PFSK-1 (cell line): ENCODE results near the gene KCNJ8.

Experiments used
- FOXP2 ChIP-seq: optimal IDR thresholded peaks from 2 replicates; pipeline ENCODE3; 2011; ENCODE audit warnings: borderline replicate concordance, control low read depth, inconsistent platforms; ENCODE audit not compliant: insufficient read depth; ENCODE audit errors: extremely low read length, extremely low read depth
- POLR2AphosphoS5 ChIP-seq: IDR thresholded peaks from 2 replicates; pipeline ENCODE4 v1.6.1; 2012; ENCODE audit warnings: low read depth, mild to moderate bottlenecking, control low read depth, low read length, moderate library complexity
- SIN3A ChIP-seq: IDR thresholded peaks from 2 replicates; pipeline ENCODE4 v1.6.1; 2012; ENCODE audit warnings: mild to moderate bottlenecking, low read length, moderate library complexity, borderline replicate concordance; ENCODE audit not compliant: insufficient read depth
- TAF1 ChIP-seq: IDR thresholded peaks from 2 replicates; pipeline ENCODE4 v1.6.1; 2012; ENCODE audit warnings: low read length, control low read depth, borderline replicate concordance; ENCODE audit not compliant: insufficient read depth
- TF ChIP-seq, protein P1 (sequence below), 2 experiments: IDR thresholded peaks; 2 replicates each; pipeline versions ENCODE4 v1.6.1 to v1.8.0; 2011 to 2012; ENCODE audit warnings: low read depth in 2 of 2, low read length in 2 of 2, control low read depth in 1 of 2, inconsistent platforms in 1 of 2, mild to moderate bottlenecking in 1 of 2, moderate library complexity in 1 of 2; ENCODE audit not compliant: insufficient read depth in 1 of 2

DNA sequence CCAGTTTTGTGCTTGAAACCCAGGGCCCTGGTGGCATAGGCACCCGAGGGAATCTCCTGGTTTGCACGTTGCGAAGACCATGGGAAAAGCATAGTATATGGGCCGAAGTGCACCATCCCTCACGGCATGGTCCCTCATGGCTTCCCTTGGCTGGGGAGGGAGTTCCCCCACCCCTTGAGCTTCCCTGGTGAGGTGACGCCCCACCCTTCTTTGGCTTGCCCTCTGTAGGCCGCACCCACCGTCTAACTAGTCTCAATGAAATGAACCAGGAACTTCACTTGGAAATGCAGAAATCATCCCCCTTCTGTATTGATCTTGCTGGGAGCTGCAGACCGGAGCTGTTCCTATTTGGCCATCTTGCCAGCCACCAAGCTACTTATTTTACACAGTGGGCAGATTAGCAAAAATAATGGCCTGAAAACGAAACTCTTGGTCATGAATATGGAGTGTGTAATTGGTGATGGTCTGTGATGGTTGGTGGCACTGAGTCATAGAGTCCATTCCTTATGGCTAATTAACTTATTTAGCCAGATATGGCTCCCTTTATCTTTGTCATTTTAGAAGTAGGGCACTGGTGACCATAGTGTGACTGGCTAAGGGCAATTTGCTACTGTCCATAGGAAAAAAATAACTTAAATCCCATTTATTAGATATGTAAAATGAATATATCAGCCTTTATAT is 21.3 kb upstream of the KCNJ8 start:
- TF ChIP-seq TAF1, result no peak
- TF ChIP-seq, protein P1, sequence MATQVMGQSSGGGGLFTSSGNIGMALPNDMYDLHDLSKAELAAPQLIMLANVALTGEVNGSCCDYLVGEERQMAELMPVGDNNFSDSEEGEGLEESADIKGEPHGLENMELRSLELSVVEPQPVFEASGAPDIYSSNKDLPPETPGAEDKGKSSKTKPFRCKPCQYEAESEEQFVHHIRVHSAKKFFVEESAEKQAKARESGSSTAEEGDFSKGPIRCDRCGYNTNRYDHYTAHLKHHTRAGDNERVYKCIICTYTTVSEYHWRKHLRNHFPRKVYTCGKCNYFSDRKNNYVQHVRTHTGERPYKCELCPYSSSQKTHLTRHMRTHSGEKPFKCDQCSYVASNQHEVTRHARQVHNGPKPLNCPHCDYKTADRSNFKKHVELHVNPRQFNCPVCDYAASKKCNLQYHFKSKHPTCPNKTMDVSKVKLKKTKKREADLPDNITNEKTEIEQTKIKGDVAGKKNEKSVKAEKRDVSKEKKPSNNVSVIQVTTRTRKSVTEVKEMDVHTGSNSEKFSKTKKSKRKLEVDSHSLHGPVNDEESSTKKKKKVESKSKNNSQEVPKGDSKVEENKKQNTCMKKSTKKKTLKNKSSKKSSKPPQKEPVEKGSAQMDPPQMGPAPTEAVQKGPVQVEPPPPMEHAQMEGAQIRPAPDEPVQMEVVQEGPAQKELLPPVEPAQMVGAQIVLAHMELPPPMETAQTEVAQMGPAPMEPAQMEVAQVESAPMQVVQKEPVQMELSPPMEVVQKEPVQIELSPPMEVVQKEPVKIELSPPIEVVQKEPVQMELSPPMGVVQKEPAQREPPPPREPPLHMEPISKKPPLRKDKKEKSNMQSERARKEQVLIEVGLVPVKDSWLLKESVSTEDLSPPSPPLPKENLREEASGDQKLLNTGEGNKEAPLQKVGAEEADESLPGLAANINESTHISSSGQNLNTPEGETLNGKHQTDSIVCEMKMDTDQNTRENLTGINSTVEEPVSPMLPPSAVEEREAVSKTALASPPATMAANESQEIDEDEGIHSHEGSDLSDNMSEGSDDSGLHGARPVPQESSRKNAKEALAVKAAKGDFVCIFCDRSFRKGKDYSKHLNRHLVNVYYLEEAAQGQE (IDR thresholded peaks at IDR 0.05; ENCODE audit: insufficient read depth in 1 of 2, low read depth in 2 of 2, low read length in 2 of 2), result no peak
- no peak for TF ChIP-seq SIN3A
- TF ChIP-seq POLR2AphosphoS5, result no peak
- no peak for TF ChIP-seq FOXP2
